Measurements from ENCODE around the gene BPIFB3. TPM values are rescaled to one million over a fixed set of nuclear protein-coding genes. Genes with fewer than 3 reads are reported as not detected.

Gene BPIFB3
- total RNA-seq, 4 donors from 2014 or later = not detected

GRCh38 chr20:33026779-33027759 lies 26.6 kb upstream of the BPIFB3 start:
- Histone ChIP-seq H3K27ac (no peak overlapping the region), H3K4me1 (no peaks in the 10 kb centered on the region), H3K36me3 (no peaks in the 10 kb centered on the region), H3K9me3 (no peaks in the 10 kb centered on the region), H3K27me3 (peaks cover 24% of the 10 kb centered on the region), H3K4me3 (no peak overlapping the region)
- WGBS, 2 donors (ENCODE audit: low coverage in 1 of 2) = 63 to 69% methylated on average over 5 to 7 of the region's 10 CpGs
- ATAC-seq = no peak
- no peak for TF ChIP-seq EP300 (IDR thresholded peaks at IDR 0.05)
- TF ChIP-seq POLR2A (IDR thresholded peaks at IDR 0.05) = no peak
- TF ChIP-seq POLR2AphosphoS5 (IDR thresholded peaks at IDR 0.05) = no peak
- TF ChIP-seq CTCF (IDR thresholded peaks at IDR 0.05) = no peak

DNA sequence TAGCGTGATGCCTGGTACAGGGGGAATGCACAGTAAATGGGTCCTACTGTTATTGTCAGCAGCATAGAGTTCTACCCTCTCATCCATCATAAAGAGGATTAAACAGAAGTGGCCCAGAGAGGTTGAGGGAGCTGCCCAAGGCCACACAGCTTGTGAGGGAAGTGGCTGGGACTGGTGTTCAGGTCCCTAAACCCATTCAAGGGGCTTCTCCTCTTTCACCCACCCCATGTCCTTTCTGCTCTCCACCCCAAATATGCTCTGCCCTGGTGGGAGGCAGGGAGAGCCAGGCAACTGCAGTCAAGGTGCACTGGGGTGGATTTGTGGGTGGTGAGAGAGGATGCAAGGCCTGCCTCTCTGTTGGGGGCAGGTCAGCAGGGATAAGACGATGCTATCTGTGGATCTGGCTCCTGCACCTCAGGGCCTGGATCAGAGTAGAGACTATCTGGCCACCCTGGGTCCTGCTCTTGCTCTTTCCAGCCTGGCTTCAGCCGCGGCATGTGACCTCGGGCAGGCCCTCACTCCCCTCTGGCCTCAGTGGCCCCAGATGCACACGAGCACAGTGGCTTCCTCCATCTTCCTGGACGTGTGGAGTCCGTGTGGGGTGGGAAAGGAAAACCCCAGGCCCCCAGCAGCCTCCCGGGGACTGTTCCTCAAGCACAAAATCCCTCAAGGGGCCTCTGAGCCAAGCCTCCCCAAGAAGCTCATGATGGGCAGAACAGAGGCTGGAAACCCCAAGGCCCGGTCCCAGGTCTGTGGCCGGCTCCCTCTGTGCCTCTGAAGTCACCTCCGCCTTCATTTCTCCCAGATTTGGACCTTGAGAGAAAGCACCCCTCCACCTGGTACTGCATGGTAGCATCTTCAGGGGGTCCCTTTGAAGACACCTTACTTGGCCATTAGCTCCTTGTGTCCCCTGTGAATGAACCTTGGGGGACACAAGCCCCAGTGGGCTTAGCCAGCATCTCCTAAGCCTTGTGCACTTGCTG lies 25.6 kb upstream of the BPIFB3 start:
- WGBS, 2 donors (ENCODE audit: low coverage in 1 of 2) = 70 to 80% methylated on average over 1 to 5 of the region's 12 CpGs
- ATAC-seq = no peak
- peaks cover 0 to 5% (median 0%) of the 10 kb centered on the region in 3 donors for H3K9me3 ChIP-seq
- H3K4me3 ChIP-seq = no peak overlapping the region
- H3K4me1 ChIP-seq = no peaks in the 10 kb centered on the region
- peaks cover 24% of the 10 kb centered on the region for H3K27me3 ChIP-seq
- TF ChIP-seq CTCF (IDR thresholded peaks at IDR 0.05) = no peak
- no peak for TF ChIP-seq POLR2AphosphoS5 (IDR thresholded peaks at IDR 0.05)
- no peak for TF ChIP-seq EP300 (IDR thresholded peaks at IDR 0.05)
- TF ChIP-seq POLR2A (IDR thresholded peaks at IDR 0.05) = no peak
- no peaks in the 10 kb centered on the region for H3K36me3 ChIP-seq
- H3K27ac ChIP-seq = no peak overlapping the region

DNA sequence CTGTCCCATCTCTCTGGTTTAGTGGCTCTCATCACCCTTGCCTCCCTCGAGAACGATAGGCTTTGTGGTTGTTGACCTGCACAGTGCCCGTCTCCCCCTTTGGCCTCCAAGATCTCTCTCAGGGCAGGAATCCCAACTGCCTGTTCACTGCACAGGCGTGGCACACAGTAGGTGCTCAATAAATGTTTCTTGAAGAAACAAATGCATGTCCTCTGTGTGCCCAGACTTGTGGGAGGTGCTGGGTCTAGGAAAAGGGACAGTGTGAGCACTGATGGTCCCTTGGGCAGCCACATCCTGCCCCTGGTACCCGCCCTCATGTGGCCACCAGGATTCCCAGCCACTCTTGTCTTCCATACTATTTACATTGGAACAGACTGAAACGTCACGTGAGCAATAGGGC lies 24.8 kb upstream of the BPIFB3 start:
- Histone ChIP-seq H3K9me3 (peaks cover 0 to 12% (median 0%) of the 10 kb centered on the region in 3 donors), H3K4me3 (no peak overlapping the region), H3K36me3 (no peaks in the 10 kb centered on the region), H3K4me1 (no peaks in the 10 kb centered on the region), H3K27me3 (peaks cover 24% of the 10 kb centered on the region), H3K27ac (no peak overlapping the region)
- TF ChIP-seq EP300 (IDR thresholded peaks at IDR 0.05) (no peak), CTCF (IDR thresholded peaks at IDR 0.05) (no peak), POLR2AphosphoS5 (IDR thresholded peaks at IDR 0.05) (no peak), POLR2A (IDR thresholded peaks at IDR 0.05) (no peak)
- 60 to 77% methylated on average over 5 to 6 of the region's 7 CpGs for WGBS, 2 donors (ENCODE audit: low coverage in 1 of 2)
- ATAC-seq = no peak

DNA sequence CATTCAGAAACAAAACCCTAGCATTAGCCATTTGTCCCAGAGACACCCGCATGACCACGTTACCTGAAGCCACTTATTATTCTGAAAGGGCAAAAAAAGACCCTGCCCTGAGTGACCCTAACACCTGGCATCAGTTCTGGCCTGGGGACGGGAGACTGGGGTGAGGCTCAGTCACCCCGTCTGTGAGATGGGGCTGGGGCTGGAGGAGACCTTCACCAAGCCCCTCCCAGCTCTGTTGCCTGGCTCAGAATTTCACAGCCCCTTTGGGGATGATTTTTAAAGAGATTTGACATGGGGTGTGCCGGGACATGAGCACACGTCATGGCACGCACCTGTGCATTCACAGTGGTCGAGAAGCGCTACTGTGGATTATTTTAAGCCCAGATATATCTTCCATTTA lies 23.6 kb upstream of the BPIFB3 start:
- Histone ChIP-seq H3K27me3 (peaks cover 24% of the 10 kb centered on the region), H3K27ac (no peak overlapping the region), H3K9me3 (peaks cover 0 to 12% (median 0%) of the 10 kb centered on the region in 3 donors), H3K36me3 (no peaks in the 10 kb centered on the region), H3K4me3 (no peak overlapping the region), H3K4me1 (no peaks in the 10 kb centered on the region)
- 74 to 80% methylated on average over 7 to 8 of the region's 9 CpGs for WGBS, 2 donors (ENCODE audit: low coverage in 1 of 2)
- no peak for TF ChIP-seq CTCF (IDR thresholded peaks at IDR 0.05)
- TF ChIP-seq POLR2AphosphoS5 (IDR thresholded peaks at IDR 0.05) = no peak
- TF ChIP-seq POLR2A (IDR thresholded peaks at IDR 0.05) = no peak
- TF ChIP-seq EP300 (IDR thresholded peaks at IDR 0.05) = no peak
- no peak for ATAC-seq
